MM.1S (cell line): ENCODE measurements around the gene KLRC4.
"Not testable (repeated sequence)": the region's sequence is repeated elsewhere in the genome, so short reads cannot be mapped to it uniquely, and the experiment has no call there.

Source experiments
- DNase-seq: peaks from one replicate; pipeline ENCODE4 v3.0.0-alpha.2; 2015
- H2AFZ ChIP-seq: fragments of 300-600 bp; sonication (generic); 2 replicates; pipeline ENCODE4 v1.6.0; 2016; ENCODE audit warnings: antibody characterized with exemption, low read length
- H3F3A ChIP-seq: fragments of 300-600 bp; sonication (generic); 2 replicates; pipeline ENCODE4 v1.6.1; 2016; ENCODE audit warnings: mild to moderate bottlenecking, antibody characterized with exemption, low read length, moderate library complexity, mixed read lengths; ENCODE audit not compliant: insufficient read depth
- H3K27ac ChIP-seq: fragments of 300-600 bp; sonication (generic); 2 replicates; pipeline ENCODE4 v1.5.1; 2016; ENCODE audit warnings: mild to moderate bottlenecking, low read length
- H3K27me3 ChIP-seq: fragments of 300-600 bp; sonication (generic); replicated peaks from 2 replicates; pipeline ENCODE4 v1.6.0; 2016; ENCODE audit warnings: low read length; ENCODE audit not compliant: insufficient read depth
- H3K36me3 ChIP-seq: fragments of 300-600 bp; sonication (generic); replicated peaks from 2 replicates; pipeline ENCODE4 v1.6.1; 2016; ENCODE audit warnings: mild to moderate bottlenecking, low read length, mixed read lengths; ENCODE audit not compliant: insufficient read depth
- H3K4me1 ChIP-seq: fragments of 300-600 bp; sonication (generic); 2 replicates; pipeline ENCODE4 v1.6.1; 2016; ENCODE audit warnings: low read length, mixed read lengths
- H3K4me2 ChIP-seq: fragments of 300-600 bp; sonication (generic); 2 replicates; pipeline ENCODE4 v1.6.0; 2016; ENCODE audit warnings: low read depth, low read length
- H3K4me3 ChIP-seq: fragments of 300-600 bp; sonication (generic); 2 replicates; pipeline ENCODE4 v1.5.1; 2016; ENCODE audit warnings: low read length, mixed read lengths
- H3K79me2 ChIP-seq: fragments of 300-600 bp; sonication (generic); 2 replicates; pipeline ENCODE4 v1.6.1; 2016; ENCODE audit warnings: mixed run types, low read length, mixed read lengths
- H3K9ac ChIP-seq: fragments of 300-600 bp; sonication (generic); 2 replicates; pipeline ENCODE4 v1.6.1; 2016; ENCODE audit warnings: low read length, mixed read lengths
- H3K9me2 ChIP-seq: fragments of 300-600 bp; sonication (generic); replicated peaks from 2 replicates; pipeline ENCODE4 v1.6.1; 2016; ENCODE audit warnings: mild to moderate bottlenecking, low read length, mixed read lengths; ENCODE audit not compliant: insufficient read depth
- H3K9me3 ChIP-seq: fragments of 300-600 bp; sonication (generic); replicated peaks from 2 replicates; pipeline ENCODE4 v1.6.1; 2016; ENCODE audit warnings: mild to moderate bottlenecking, low read length, mixed read lengths; ENCODE audit not compliant: insufficient read depth
- H4K20me1 ChIP-seq: fragments of 300-600 bp; sonication (generic); 2 replicates; pipeline ENCODE4 v1.6.1; 2016; ENCODE audit warnings: mild to moderate bottlenecking, low read length, moderate library complexity, mixed read lengths; ENCODE audit not compliant: insufficient read depth
- EZH2 ChIP-seq: fragments of 300-600 bp; sonication (generic); optimal IDR thresholded peaks from 2 replicates; pipeline ENCODE3; 2017; ENCODE audit warnings: low read depth, mild to moderate bottlenecking, antibody characterized with exemption, low read length, mixed read lengths
- EZH2phosphoT487 ChIP-seq: fragments of 300-600 bp; sonication (generic); IDR thresholded peaks from 2 replicates; pipeline ENCODE4 v1.6.1; 2018; ENCODE audit warnings: antibody characterized with exemption, low read length
- TF ChIP-seq, protein P1 (sequence below): fragments of 300-600 bp; sonication (generic); IDR thresholded peaks from 2 replicates; pipeline ENCODE4 v1.5.1; 2016; ENCODE audit warnings: antibody characterized with exemption, low read length, mixed read lengths

Gene KLRC4

DNA sequence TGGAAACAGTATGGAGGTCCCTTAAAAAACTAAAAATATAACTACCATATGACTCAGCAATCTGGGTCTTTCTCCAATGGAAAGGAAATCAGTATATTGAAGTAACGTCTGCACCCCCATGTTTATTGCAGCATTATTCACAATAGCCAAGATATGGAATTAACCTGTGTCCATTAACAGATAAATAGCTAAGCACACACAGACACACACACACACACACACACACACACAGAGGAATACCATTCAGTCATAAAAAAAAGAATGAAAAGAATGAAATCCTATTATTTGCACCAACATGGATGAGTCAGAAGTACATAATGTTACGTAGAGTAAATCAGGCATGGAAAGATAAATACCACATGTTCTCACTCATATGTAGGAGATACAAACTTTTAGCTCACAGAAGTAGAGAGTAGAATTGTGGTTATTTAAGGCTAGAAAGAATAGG is 24.4 kb downstream of the KLRC4 start:
- no peaks in the 10 kb centered on the region for H3K4me1 ChIP-seq
- no peak for DNase-seq
- no peaks in the 10 kb centered on the region for H3K9me2 ChIP-seq
- H3K79me2 ChIP-seq, result no peaks in the 10 kb centered on the region
- H3K27ac ChIP-seq, result no peak overlapping the region
- no peak overlapping the region for H3K9ac ChIP-seq
- H3K9me3 ChIP-seq, result no peaks in the 10 kb centered on the region
- no peaks in the 10 kb centered on the region for H3F3A ChIP-seq
- H3K4me3 ChIP-seq, result no peak overlapping the region
- TF ChIP-seq, protein P1, sequence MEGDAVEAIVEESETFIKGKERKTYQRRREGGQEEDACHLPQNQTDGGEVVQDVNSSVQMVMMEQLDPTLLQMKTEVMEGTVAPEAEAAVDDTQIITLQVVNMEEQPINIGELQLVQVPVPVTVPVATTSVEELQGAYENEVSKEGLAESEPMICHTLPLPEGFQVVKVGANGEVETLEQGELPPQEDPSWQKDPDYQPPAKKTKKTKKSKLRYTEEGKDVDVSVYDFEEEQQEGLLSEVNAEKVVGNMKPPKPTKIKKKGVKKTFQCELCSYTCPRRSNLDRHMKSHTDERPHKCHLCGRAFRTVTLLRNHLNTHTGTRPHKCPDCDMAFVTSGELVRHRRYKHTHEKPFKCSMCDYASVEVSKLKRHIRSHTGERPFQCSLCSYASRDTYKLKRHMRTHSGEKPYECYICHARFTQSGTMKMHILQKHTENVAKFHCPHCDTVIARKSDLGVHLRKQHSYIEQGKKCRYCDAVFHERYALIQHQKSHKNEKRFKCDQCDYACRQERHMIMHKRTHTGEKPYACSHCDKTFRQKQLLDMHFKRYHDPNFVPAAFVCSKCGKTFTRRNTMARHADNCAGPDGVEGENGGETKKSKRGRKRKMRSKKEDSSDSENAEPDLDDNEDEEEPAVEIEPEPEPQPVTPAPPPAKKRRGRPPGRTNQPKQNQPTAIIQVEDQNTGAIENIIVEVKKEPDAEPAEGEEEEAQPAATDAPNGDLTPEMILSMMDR, result no peak
- TF ChIP-seq EZH2 (no peak), EZH2phosphoT487 (no peak)
- no peaks in the 10 kb centered on the region for H3K36me3 ChIP-seq
- no peak overlapping the region for H3K4me2 ChIP-seq
- no peaks in the 10 kb centered on the region for H4K20me1 ChIP-seq
- H2AFZ ChIP-seq, result no peak overlapping the region
- no peaks in the 10 kb centered on the region for H3K27me3 ChIP-seq

DNA sequence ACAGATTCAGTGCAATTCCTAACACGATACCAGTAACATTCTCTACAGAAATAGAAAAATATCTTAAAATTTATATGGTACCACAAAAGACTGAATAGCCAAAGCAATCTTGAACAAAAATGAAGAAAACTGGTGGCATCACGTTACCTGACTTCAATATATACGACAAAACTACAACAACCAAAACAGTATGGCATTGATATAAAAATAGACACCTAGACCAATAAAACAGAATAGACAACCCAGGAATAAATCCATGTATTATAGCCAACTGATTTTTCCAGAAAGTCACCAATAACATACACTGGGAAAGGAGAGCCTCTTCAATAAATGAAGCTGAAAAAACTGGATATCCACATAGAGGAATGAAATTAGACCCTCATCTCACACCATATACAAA is 25.4 kb downstream of the KLRC4 start:
- Histone ChIP-seq H4K20me1 (no peaks in the 10 kb centered on the region), H3F3A (no peaks in the 10 kb centered on the region), H3K4me1 (no peaks in the 10 kb centered on the region), H3K9ac (no peak overlapping the region), H3K27ac (no peak overlapping the region), H3K4me3 (no peak overlapping the region), H3K36me3 (no peaks in the 10 kb centered on the region), H2AFZ (no peak overlapping the region), H3K9me2 (no peaks in the 10 kb centered on the region), H3K4me2 (no peak overlapping the region), H3K9me3 (no peaks in the 10 kb centered on the region), H3K79me2 (no peaks in the 10 kb centered on the region), H3K27me3 (no peaks in the 10 kb centered on the region)
- TF ChIP-seq, protein P1, result no peak
- no peak for TF ChIP-seq EZH2phosphoT487
- TF ChIP-seq EZH2, result no peak
- no peak for DNase-seq

DNA sequence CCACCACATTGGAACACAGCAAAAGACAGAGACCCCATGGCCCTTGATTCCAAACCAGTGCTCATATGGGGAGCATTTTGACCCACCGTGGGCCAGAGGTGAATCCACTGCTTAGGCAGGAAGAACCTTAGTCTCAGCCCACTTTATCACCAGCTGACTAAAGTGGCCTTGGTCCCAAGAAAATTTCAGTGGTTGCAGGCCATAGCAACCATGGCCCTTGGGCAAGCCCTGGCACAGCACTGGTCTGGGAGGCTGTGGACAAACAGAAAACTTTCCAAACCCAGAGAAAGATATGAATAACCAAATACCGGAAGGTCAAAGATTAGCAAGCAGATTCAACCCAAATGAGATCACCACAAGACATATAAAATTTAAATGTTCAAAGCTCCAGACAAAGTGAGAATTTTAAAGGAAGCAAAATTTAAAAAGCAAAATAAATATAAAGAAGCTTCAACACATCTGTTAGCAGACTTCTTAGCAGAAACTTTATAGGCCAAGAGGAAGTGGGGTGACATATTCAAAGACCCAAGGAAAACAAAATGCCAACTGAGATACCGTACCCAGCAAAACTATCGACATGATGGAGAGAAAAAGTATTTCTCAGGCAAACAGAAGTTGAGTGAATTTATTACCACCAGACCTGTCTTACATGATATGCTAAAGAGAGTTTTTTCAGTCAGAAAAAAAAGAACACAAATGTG is 27.5 kb downstream of the KLRC4 start:
- Histone ChIP-seq H3K4me1 (no peaks in the 10 kb centered on the region), H2AFZ (no peak overlapping the region), H3K9me3 (no peaks in the 10 kb centered on the region), H3K79me2 (no peaks in the 10 kb centered on the region), H3K27ac (no peak overlapping the region), H3K27me3 (no peaks in the 10 kb centered on the region), H4K20me1 (no peaks in the 10 kb centered on the region), H3F3A (no peaks in the 10 kb centered on the region), H3K9ac (no peak overlapping the region), H3K4me2 (no peak overlapping the region), H3K4me3 (no peak overlapping the region), H3K9me2 (no peaks in the 10 kb centered on the region), H3K36me3 (no peaks in the 10 kb centered on the region)
- DNase-seq, result no peak
- TF ChIP-seq EZH2 (no peak), EZH2phosphoT487 (no peak)
- TF ChIP-seq, protein P1, result no peak

DNA sequence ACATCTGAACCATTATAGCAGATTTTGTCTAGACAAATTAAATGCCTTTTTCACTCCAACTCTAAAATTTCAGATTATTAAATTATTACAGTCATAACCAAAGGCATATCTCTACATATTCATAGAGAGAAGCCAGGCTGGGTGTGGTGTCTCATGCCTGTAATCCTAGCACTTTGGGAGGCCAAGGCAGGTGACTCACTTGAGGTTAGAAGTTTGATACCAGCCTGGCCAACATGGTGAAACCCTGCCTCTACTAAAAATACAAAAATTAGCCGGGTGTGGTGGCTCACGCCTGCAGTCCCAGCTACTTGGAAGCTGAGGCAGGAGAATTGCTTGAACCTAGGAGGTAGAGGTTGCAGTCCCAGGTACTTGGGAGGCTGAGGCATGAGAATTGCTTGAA is 30.8 kb downstream of the KLRC4 start:
- H4K20me1 ChIP-seq, DNase-seq, H3K27ac ChIP-seq, H3K4me3 ChIP-seq, H2AFZ ChIP-seq, H3K4me1 ChIP-seq, H3K79me2 ChIP-seq, H3K36me3 ChIP-seq, H3K27me3 ChIP-seq, H3K9ac ChIP-seq, H3K9me2 ChIP-seq, H3K4me2 ChIP-seq, H3K9me3 ChIP-seq, H3F3A ChIP-seq: not testable (repeated sequence)
